HCT116 (cell line): ENCODE results near the gene TPD52L1. TPM values are rescaled to one million over a fixed set of nuclear protein-coding genes. Genes with fewer than 3 reads are reported as not detected.

Experiments used
- ATAC-seq: fragments of 200-7000 bp; cut with Tn5 transposase; 2 replicates; pipeline ENCODE4 v1.9.1; 2020; ENCODE audit warnings: mild to moderate bottlenecking, moderate library complexity
- BruUV-seq: library from RNA; stranded (reverse); fragments of 400-500 nt; replicated peaks from 2 replicates; lab custom pipeline; 2021; lab: Mats Ljungman, UMichigan
- CTCF ChIA-PET: fragments of 300-600 bp; sonication (Branson Sonifier 250); formaldehyde crosslinking; loops from one replicate; lab custom pipeline; 2021; ENCODE audit warnings: antibody characterized with exemption; lab: Charles Lee
- POLR2A ChIA-PET: fragments of 300-600, 350-600 bp; sonication (Branson Sonifier 250); formaldehyde crosslinking; loops from one replicate; lab custom pipeline; 2021; ENCODE audit warnings: antibody characterized with exemption; lab: Charles Lee
- RAD21 ChIA-PET, 2 experiments: fragments of 300-600 bp; sonication (Branson Sonifier 250); formaldehyde crosslinking; loops; one replicate each; lab custom pipeline; 2023; ENCODE audit warnings: low total read pairs in 2 of 2; ENCODE audit not compliant: uncharacterized antibody in 2 of 2, unreplicated experiment in 2 of 2, low non-redundant PET in 1 of 2; lab: Charles Lee
- DNase-seq: peaks from one replicate; pipeline ENCODE4 v3.0.0-alpha.2; 2010; ENCODE audit warnings: low read depth, low spot score
- H2AFZ ChIP-seq: fragments of 200-600 bp; shearing (Covaris generic), sonication (generic); 2 replicates; pipeline ENCODE4 v1.6.1; 2017; ENCODE audit warnings: low read depth, mixed run types, mixed read lengths, antibody characterized with exemption, low read length; ENCODE audit not compliant: poor library complexity, severe bottlenecking
- H3K27ac ChIP-seq: 2 replicates; pipeline ENCODE4 v1.5.1; 2012; ENCODE audit warnings: low read depth, low read length
- H3K27me3 ChIP-seq: fragments of 200-600 bp; sonication (generic); 2 replicates; pipeline ENCODE4 v1.6.1; 2016; ENCODE audit warnings: mixed run types, low read length, mixed read lengths; ENCODE audit not compliant: insufficient read depth
- H3K36me3 ChIP-seq, 2 experiments: fragments of 200-500 bp in 1 of 2; fragments of 200-600 bp in 1 of 2; sonication (Bioruptor generic) in 1 of 2; sonication (generic) in 1 of 2; 2 replicates each; pipeline versions ENCODE4 v1.5.1 to v1.6.1; 2014 to 2016; ENCODE audit warnings: low read length in 2 of 2, inconsistent platforms in 1 of 2, mixed read lengths in 1 of 2, mixed run types in 1 of 2; ENCODE audit not compliant: insufficient read depth in 2 of 2, control insufficient read depth in 1 of 2
- H3K4me1 ChIP-seq, 2 experiments: fragments of 200-600 bp in 1 of 2; sonication (generic) in 1 of 2; 2 replicates each; pipeline versions ENCODE4 v1.5.1 to v1.6.1; 2012 to 2017; ENCODE audit warnings: low read length in 2 of 2, inconsistent platforms in 1 of 2, mild to moderate bottlenecking in 1 of 2, mixed read lengths in 1 of 2, mixed run types in 1 of 2, moderate library complexity in 1 of 2; ENCODE audit not compliant: insufficient read depth in 2 of 2, control insufficient read depth in 1 of 2
- H3K4me2 ChIP-seq: fragments of 200-600 bp; sonication (generic); 2 replicates; pipeline ENCODE4 v1.6.1; 2017; ENCODE audit warnings: mixed run types, low read length, mixed read lengths
- H3K4me3 ChIP-seq, 2 experiments: fragments of 200-600 bp in 1 of 2; sonication (generic) in 1 of 2; replicated peaks in 1 of 2; 2 replicates each; pipeline ENCODE4 v1.5.1; 2011 to 2016; ENCODE audit warnings: low read length in 2 of 2, control low read depth in 1 of 2, low read depth in 1 of 2, mild to moderate bottlenecking in 1 of 2, mixed read lengths in 1 of 2, mixed run types in 1 of 2
- H3K79me2 ChIP-seq: fragments of 200-600 bp; sonication (generic); 2 replicates; pipeline ENCODE4 v1.6.1; 2017; ENCODE audit warnings: mild to moderate bottlenecking, mixed run types, low read length, moderate library complexity, mixed read lengths; ENCODE audit not compliant: insufficient read depth
- H3K9ac ChIP-seq: fragments of 200-600 bp; sonication (generic); 2 replicates; pipeline ENCODE4 v1.6.1; 2016; ENCODE audit warnings: low read length, mixed read lengths
- H3K9me2 ChIP-seq: fragments of 200-600 bp; sonication (generic), shearing (Covaris generic); 2 replicates; pipeline ENCODE4 v1.6.1; 2017; ENCODE audit warnings: mixed run types, mild to moderate bottlenecking, moderate library complexity; ENCODE audit not compliant: insufficient read depth
- H3K9me3 ChIP-seq, 2 experiments: fragments of 200-500 bp in 1 of 2; fragments of 200-600 bp in 1 of 2; sonication (Bioruptor generic) in 1 of 2; sonication (generic) in 1 of 2; 2 replicates each; pipeline ENCODE4 v1.6.1; 2014 to 2017; ENCODE audit warnings: low read length in 2 of 2, mixed read lengths in 2 of 2, inconsistent platforms in 1 of 2, low read depth in 1 of 2, mild to moderate bottlenecking in 1 of 2, mixed run types in 1 of 2, moderate library complexity in 1 of 2; ENCODE audit not compliant: control insufficient read depth in 1 of 2, insufficient read depth in 1 of 2
- H4K20me1 ChIP-seq: fragments of 200-600 bp; sonication (generic), shearing (Covaris generic); 2 replicates; pipeline ENCODE4 v1.6.1; 2017; ENCODE audit warnings: mixed run types, mild to moderate bottlenecking, moderate library complexity; ENCODE audit not compliant: insufficient read depth
- CBX3 ChIP-seq: IDR thresholded peaks from 2 replicates; pipeline ENCODE4 v1.6.1; 2012; ENCODE audit warnings: low read depth
- EGR1 ChIP-seq: IDR thresholded peaks from 2 replicates; pipeline ENCODE4 v1.6.1; 2012; ENCODE audit warnings: low read depth
- ELF1 ChIP-seq: IDR thresholded peaks from 2 replicates; pipeline ENCODE4 v1.6.1; 2012; ENCODE audit warnings: low read depth, borderline replicate concordance
- EZH2 ChIP-seq: fragments of 200-600 bp; sonication (generic); IDR thresholded peaks from 2 replicates; pipeline ENCODE4 v1.6.1; 2017; ENCODE audit warnings: antibody characterized with exemption, mixed run types
- EZH2phosphoT487 ChIP-seq: fragments of 200-600 bp; IDR thresholded peaks from 2 replicates; pipeline ENCODE4 v1.6.1; 2018; ENCODE audit warnings: antibody characterized with exemption, borderline replicate concordance
- FOSL1 ChIP-seq: IDR thresholded peaks from 2 replicates; pipeline ENCODE4 v1.6.1; 2012; ENCODE audit warnings: low read depth
- JUND ChIP-seq: IDR thresholded peaks from 2 replicates; pipeline ENCODE4 v1.6.1; 2012
- POLR2AphosphoS5 ChIP-seq: IDR thresholded peaks from 2 replicates; pipeline ENCODE4 v1.6.1; 2011; ENCODE audit warnings: mild to moderate bottlenecking, low read depth, low read length, moderate library complexity
- SIN3A ChIP-seq: IDR thresholded peaks from 2 replicates; pipeline ENCODE4 v1.6.1; 2012; ENCODE audit warnings: low read depth
- SP1 ChIP-seq: IDR thresholded peaks from 2 replicates; pipeline ENCODE4 v1.6.1; 2012; ENCODE audit warnings: low read depth
- SRF ChIP-seq: IDR thresholded peaks from 2 replicates; pipeline ENCODE4 v1.6.1; 2012; ENCODE audit warnings: low read depth
- YY1 ChIP-seq: IDR thresholded peaks from 2 replicates; pipeline ENCODE4 v1.6.1; 2011; ENCODE audit warnings: low read length, low read depth, moderate library complexity, mild to moderate bottlenecking; ENCODE audit not compliant: insufficient replicate concordance; ENCODE audit errors: extremely low read depth
- ZFX ChIP-seq: fragments of 450-650 bp; IDR thresholded peaks from 2 replicates; pipeline ENCODE4 v1.6.1; 2017
- ZNF274 ChIP-seq: fragments of 200-500 bp; sonication (Bioruptor generic); IDR thresholded peaks from 2 replicates; pipeline ENCODE4 v1.6.1; 2014; ENCODE audit warnings: mild to moderate bottlenecking, low read depth, low read length, inconsistent platforms
- intact Hi-C: fragments of 100-400 bp; cut with micrococcal nuclease; formaldehyde crosslinking; loops from 2 replicates; pipeline ENCODE4 v1.10.0; 2022
- total RNA-seq: library from RNA; stranded (reverse); gene quantifications from one replicate; pipeline ENCODE4 v1.2.1, GENCODE V29; 2021; ENCODE audit not compliant: unreplicated experiment
- TF ChIP-seq, protein P1 (sequence below): IDR thresholded peaks from 2 replicates; pipeline ENCODE4 v1.6.1; 2012
- TF ChIP-seq, protein P2 (sequence below): IDR thresholded peaks from 2 replicates; pipeline ENCODE4 v1.6.1; 2012; ENCODE audit warnings: low read depth

The TPD52L1 gene
- total RNA-seq, 1 experiment from 2014 or later, result 64.1 TPM

DNA sequence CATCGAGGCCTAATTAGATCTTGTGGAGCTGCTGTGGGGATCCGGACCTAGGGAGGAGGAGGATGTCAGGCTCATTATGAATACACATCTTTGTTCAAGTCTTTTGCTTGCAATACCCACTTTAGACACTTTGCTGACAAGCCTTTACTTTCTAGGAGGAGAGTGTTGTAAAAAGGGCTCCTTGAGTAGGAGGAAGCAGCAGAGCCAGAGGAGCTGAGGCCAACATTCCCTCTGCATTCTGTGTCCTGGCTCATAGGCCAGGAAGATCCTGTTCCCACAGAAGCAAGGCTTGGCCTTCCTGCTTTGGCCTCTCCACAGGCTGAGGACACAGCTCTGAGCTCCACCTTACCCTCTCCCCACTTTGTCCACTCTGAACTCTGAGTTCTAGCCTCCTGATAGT, 67.1 kb downstream of the TPD52L1 start:
- H3K4me1 ChIP-seq, result no peaks in the 10 kb centered on the region
- H3K27me3 ChIP-seq, result no peaks in the 10 kb centered on the region
- no peaks in the 10 kb centered on the region for H3K79me2 ChIP-seq
- ChIA-PET RAD21 (no interaction called here), POLR2A (no interaction called here), CTCF (no interaction called here)
- no peaks in the 10 kb centered on the region for H3K9me2 ChIP-seq
- ATAC-seq (no peak), DNase-seq (no peak)
- TF ChIP-seq EZH2 (no peak), EZH2phosphoT487 (no peak), SRF (no peak), CBX3 (no peak), SP1 (no peak), YY1 (no peak), SIN3A (no peak), ELF1 (no peak), JUND (no peak), ZFX (no peak), EGR1 (no peak), POLR2AphosphoS5 (no peak), ZNF274 (no peak), FOSL1 (no peak)
- TF ChIP-seq, protein P1, sequence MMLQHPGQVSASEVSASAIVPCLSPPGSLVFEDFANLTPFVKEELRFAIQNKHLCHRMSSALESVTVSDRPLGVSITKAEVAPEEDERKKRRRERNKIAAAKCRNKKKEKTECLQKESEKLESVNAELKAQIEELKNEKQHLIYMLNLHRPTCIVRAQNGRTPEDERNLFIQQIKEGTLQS, result no peak
- TF ChIP-seq, protein P2, sequence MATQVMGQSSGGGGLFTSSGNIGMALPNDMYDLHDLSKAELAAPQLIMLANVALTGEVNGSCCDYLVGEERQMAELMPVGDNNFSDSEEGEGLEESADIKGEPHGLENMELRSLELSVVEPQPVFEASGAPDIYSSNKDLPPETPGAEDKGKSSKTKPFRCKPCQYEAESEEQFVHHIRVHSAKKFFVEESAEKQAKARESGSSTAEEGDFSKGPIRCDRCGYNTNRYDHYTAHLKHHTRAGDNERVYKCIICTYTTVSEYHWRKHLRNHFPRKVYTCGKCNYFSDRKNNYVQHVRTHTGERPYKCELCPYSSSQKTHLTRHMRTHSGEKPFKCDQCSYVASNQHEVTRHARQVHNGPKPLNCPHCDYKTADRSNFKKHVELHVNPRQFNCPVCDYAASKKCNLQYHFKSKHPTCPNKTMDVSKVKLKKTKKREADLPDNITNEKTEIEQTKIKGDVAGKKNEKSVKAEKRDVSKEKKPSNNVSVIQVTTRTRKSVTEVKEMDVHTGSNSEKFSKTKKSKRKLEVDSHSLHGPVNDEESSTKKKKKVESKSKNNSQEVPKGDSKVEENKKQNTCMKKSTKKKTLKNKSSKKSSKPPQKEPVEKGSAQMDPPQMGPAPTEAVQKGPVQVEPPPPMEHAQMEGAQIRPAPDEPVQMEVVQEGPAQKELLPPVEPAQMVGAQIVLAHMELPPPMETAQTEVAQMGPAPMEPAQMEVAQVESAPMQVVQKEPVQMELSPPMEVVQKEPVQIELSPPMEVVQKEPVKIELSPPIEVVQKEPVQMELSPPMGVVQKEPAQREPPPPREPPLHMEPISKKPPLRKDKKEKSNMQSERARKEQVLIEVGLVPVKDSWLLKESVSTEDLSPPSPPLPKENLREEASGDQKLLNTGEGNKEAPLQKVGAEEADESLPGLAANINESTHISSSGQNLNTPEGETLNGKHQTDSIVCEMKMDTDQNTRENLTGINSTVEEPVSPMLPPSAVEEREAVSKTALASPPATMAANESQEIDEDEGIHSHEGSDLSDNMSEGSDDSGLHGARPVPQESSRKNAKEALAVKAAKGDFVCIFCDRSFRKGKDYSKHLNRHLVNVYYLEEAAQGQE, result no peak
- no TSS peak for BruUV-seq
- H2AFZ ChIP-seq, result no peak overlapping the region
- H3K9ac ChIP-seq, result no peak overlapping the region
- no peak overlapping the region for H3K4me2 ChIP-seq
- H3K36me3 ChIP-seq, result no peaks in the 10 kb centered on the region
- H3K27ac ChIP-seq, result no peak overlapping the region
- no peaks in the 10 kb centered on the region for H3K9me3 ChIP-seq
- no peaks in the 10 kb centered on the region for H4K20me1 ChIP-seq
- no peak overlapping the region for H3K4me3 ChIP-seq
- intact Hi-C loops, result no loop called here
